ENCODE results near the gene GALNT6. TPM values are rescaled to one million over a fixed set of nuclear protein-coding genes. Genes with fewer than 3 reads are reported as not detected.

Gene GALNT6
- total and polyA plus RNA-seq, 11 donors = 0.08 to 8.0 (median 0.77) TPM

GRCh38 chr12:51311389-51311788, 79.8 kb downstream of the GALNT6 start:
- TF ChIP-seq POLR2A (IDR thresholded peaks at IDR 0.05) = no peak
- TF ChIP-seq CTCF (IDR thresholded peaks at IDR 0.05) = no peak
- peaks cover 0 to 2% (median 0%) of the 10 kb centered on the region in 12 donors for H3K4me1 ChIP-seq
- DNase-seq (no peak), ATAC-seq (no peak)
- H3K9me3 ChIP-seq = no peaks in the 10 kb centered on the region
- WGBS, 4 donors = 93 to 98% (median 94%) methylated on average over 1 of the region's 1 CpG
- intact Hi-C loops (cut with DNase I) = no loop called here
- H3K4me3 ChIP-seq = no peak overlapping the region
- H3K27me3 ChIP-seq = no peaks in the 10 kb centered on the region
- H3K27ac ChIP-seq = no peak overlapping the region
- H3K36me3 ChIP-seq = peaks cover 0 to 43% (median 0%) of the 10 kb centered on the region in 9 donors

- Histone ChIP-seq H3K27ac (no peak overlapping the region), H3K4me3 (no peak overlapping the region), H3K9me3 (no peaks in the 10 kb centered on the region), H3K4me1 (peaks cover 0 to 2% (median 0%) of the 10 kb centered on the region in 12 donors), H3K27me3 (no peaks in the 10 kb centered on the region), H3K36me3 (peaks cover 0 to 58% (median 0%) of the 10 kb centered on the region in 9 donors)
- TF ChIP-seq POLR2A (IDR thresholded peaks at IDR 0.05) = no peak
- TF ChIP-seq CTCF (IDR thresholded peaks at IDR 0.05) = no peak
- DNase-seq (no peak), ATAC-seq (peak in 2 of 4 donors; percentile 36 to 72)
- intact Hi-C loops (cut with DNase I) = no loop called here
- 77 to 88% (median 82%) methylated on average over 6 of the region's 6 CpGs for WGBS, 4 donors
Measured at GRCh38 chr12:51307655-51308593, 83.3 kb downstream of the GALNT6 start.

- Histone ChIP-seq H3K9me3 (no peaks in the 10 kb centered on the region), H3K27ac (no peak overlapping the region), H3K36me3 (peaks cover 0 to 60% (median 0%) of the 10 kb centered on the region in 9 donors), H3K4me3 (no peak overlapping the region), H3K27me3 (no peaks in the 10 kb centered on the region), H3K4me1 (peaks cover 0 to 2% (median 0%) of the 10 kb centered on the region in 12 donors)
- DNase-seq = no peak
- 79 to 89% (median 88%) methylated on average over 5 of the region's 5 CpGs for WGBS, 4 donors
- no peak for TF ChIP-seq CTCF (IDR thresholded peaks at IDR 0.05)
- no peak for TF ChIP-seq POLR2A (IDR thresholded peaks at IDR 0.05)
- ATAC-seq = no peak
- intact Hi-C loops (cut with DNase I) = no loop called here
Measured at GRCh38 chr12:51306507-51306906, 84.7 kb downstream of the GALNT6 start.

Other genes starting within 250 kb of the GALNT6 start
- gene TFCP2, start 218.3 kb downstream of the GALNT6 start, total RNA-seq = 10 to 100 TPM; 10.8 to 28.8 (median 20.7) TPM
- gene TFCP2, start 218.3 kb downstream of the GALNT6 start, polyA plus RNA-seq = 10 to 100 TPM in 1 of 2 donors, 1 to 10 TPM in 1; 8.3 to 18.5 TPM
- gene POU6F1, start 173.3 kb downstream of the GALNT6 start, total RNA-seq = 10 to 100 TPM in 1 of 9 donors, 1 to 10 TPM in 8; 4.6 to 14.0 (median 6.8) TPM
- 1 to 10 TPM; 4.6 to 6.4 TPM for gene POU6F1, start 173.3 kb downstream of the GALNT6 start, polyA plus RNA-seq
- 100 to 1,000 TPM; 147 to 313 (median 192) TPM for gene DAZAP2, start 152.6 kb downstream of the GALNT6 start, total RNA-seq
- gene DAZAP2, start 152.6 kb downstream of the GALNT6 start, polyA plus RNA-seq = 100 to 1,000 TPM in 1 of 2 donors, 10 to 100 TPM in 1; 58.8 to 419 TPM
- gene SMAGP, start 121.0 kb downstream of the GALNT6 start, total RNA-seq = 1 to 10 TPM; 2.0 to 7.4 (median 3.7) TPM
- 1 to 10 TPM; 2.0 to 8.4 TPM for gene SMAGP, start 121.0 kb downstream of the GALNT6 start, polyA plus RNA-seq
- 10 to 100 TPM in 1 of 9 donors, 1 to 10 TPM in 6, under 1 TPM in 2; 0.90 to 23.8 (median 1.8) TPM for gene BIN2, start 67.2 kb downstream of the GALNT6 start, total RNA-seq
- 1 to 10 TPM in 1 of 2 donors, under 1 TPM in 1; 0.72 to 1.5 TPM for gene BIN2, start 67.2 kb downstream of the GALNT6 start, polyA plus RNA-seq
- not detected for gene CELA1, start 44.7 kb downstream of the GALNT6 start, total RNA-seq
- not detected for gene CELA1, start 44.7 kb downstream of the GALNT6 start, polyA plus RNA-seq
- 1 to 10 TPM in 2 of 9 donors, under 1 TPM in 7; 0.13 to 3.6 (median 0.56) TPM for gene SLC4A8, start 33.4 kb upstream of the GALNT6 start, total RNA-seq
- under 1 TPM; 0.07 to 0.23 TPM for gene SLC4A8, start 33.4 kb upstream of the GALNT6 start, polyA plus RNA-seq
- under 1 TPM; 0.17 to 0.97 (median 0.35) TPM for gene SCN8A, start 199.8 kb upstream of the GALNT6 start, total RNA-seq
- under 1 TPM; 0.17 to 0.19 TPM for gene SCN8A, start 199.8 kb upstream of the GALNT6 start, polyA plus RNA-seq

All from heart left ventricle (tissue), 16 donors.